GM21825 (cell line): Measurements from ENCODE around the gene EVA1C.
"Not testable (repeated sequence)": the region's sequence is repeated elsewhere in the genome, so short reads cannot be mapped to it uniquely, and the experiment has no call there.

Experiments
- ATAC-seq: cut with Tn5 transposase; IDR thresholded peaks from one replicate; pipeline ENCODE4 v1.9.1; 2021; ENCODE audit warnings: mild to moderate bottlenecking, moderate library complexity; ENCODE audit not compliant: unreplicated experiment

Gene EVA1C

GRCh38 chr21:32549886-32550285 is 137.4 kb downstream of the EVA1C start:
- no peak for ATAC-seq

- ATAC-seq = no peak
These were observed 142.5 kb downstream of the EVA1C start for GRCh38 chr21:32554832-32555638.

GRCh38 chr21:32558106-32558505 is 145.6 kb downstream of the EVA1C start:
- no peak for ATAC-seq

GRCh38 chr21:32559006-32559610 is 146.6 kb downstream of the EVA1C start:
- ATAC-seq = no peak

GRCh38 chr21:32560896-32561295 is 148.4 kb downstream of the EVA1C start:
- ATAC-seq = no peak

GRCh38 chr21:32561476-32561875 is 149.0 kb downstream of the EVA1C start:
- ATAC-seq = not testable (repeated sequence)

GRCh38 chr21:32562426-32562825 is 149.9 kb downstream of the EVA1C start:
- no peak for ATAC-seq

GRCh38 chr21:32562915-32563314 is 150.4 kb downstream of the EVA1C start:
- no peak for ATAC-seq
